ENCODE data around the gene MAGI2. TPM values are rescaled to one million over a fixed set of nuclear protein-coding genes. Genes with fewer than 3 reads are reported as not detected.

Gene MAGI2
- total RNA-seq, 2 donors from 2014 or later = 3.9 to 10.5 TPM

GRCh38 chr7:79340212-79340611 lies 113.3 kb downstream of the MAGI2 start:
- intact Hi-C loops (cut with DNase I) = no loop called here
- ATAC-seq = no peak
- Histone ChIP-seq H3K27ac (no peak overlapping the region), H3K9me3 (no peaks in the 10 kb centered on the region), H3K4me3 (no peak overlapping the region), H3K4me1 (no peaks in the 10 kb centered on the region), H3K36me3 (replicated peaks in 1 of 2; ENCODE audit: insufficient read depth in 1 of 2, low read depth in 2 of 2) (no peaks in the 10 kb centered on the region), H3K27me3 (no peaks in the 10 kb centered on the region)
- no peak for TF ChIP-seq CTCF (IDR thresholded peaks at IDR 0.05)
- no peak for TF ChIP-seq POLR2A (IDR thresholded peaks at IDR 0.05)
- no peak for DNase-seq

GRCh38 chr7:79339208-79339925 lies 114.1 kb downstream of the MAGI2 start:
- no peak for TF ChIP-seq CTCF (IDR thresholded peaks at IDR 0.05)
- TF ChIP-seq POLR2A (IDR thresholded peaks at IDR 0.05) = no peak
- 56 to 59% methylated on average over 4 of the region's 4 CpGs for WGBS, 2 donors
- DNase-seq (no peak), ATAC-seq (no peak)
- no peaks in the 10 kb centered on the region for H3K4me1 ChIP-seq
- no peak overlapping the region for H3K27ac ChIP-seq
- no peaks in the 10 kb centered on the region for H3K36me3 ChIP-seq (replicated peaks in 1 of 2; ENCODE audit: insufficient read depth in 1 of 2, low read depth in 2 of 2)
- H3K27me3 ChIP-seq = no peaks in the 10 kb centered on the region
- intact Hi-C loops (cut with DNase I) = no loop called here
- H3K9me3 ChIP-seq = no peaks in the 10 kb centered on the region
- no peak overlapping the region for H3K4me3 ChIP-seq

- Histone ChIP-seq H3K9me3 (no peaks in the 10 kb centered on the region), H3K27me3 (no peaks in the 10 kb centered on the region), H3K36me3 (replicated peaks in 1 of 2; ENCODE audit: insufficient read depth in 1 of 2, low read depth in 2 of 2) (no peaks in the 10 kb centered on the region), H3K4me3 (no peak overlapping the region), H3K27ac (no peak overlapping the region), H3K4me1 (no peaks in the 10 kb centered on the region)
- ATAC-seq = no peak
- WGBS, 2 donors = 34 to 47% methylated on average over 5 of the region's 5 CpGs
- no peak for DNase-seq
- intact Hi-C loops (cut with DNase I) = no loop called here
- TF ChIP-seq CTCF (IDR thresholded peaks at IDR 0.05) = no peak
- no peak for TF ChIP-seq POLR2A (IDR thresholded peaks at IDR 0.05)
Measured at GRCh38 chr7:79337717-79338116, 115.8 kb downstream of the MAGI2 start.

- Histone ChIP-seq H3K36me3 (replicated peaks in 1 of 2; ENCODE audit: insufficient read depth in 1 of 2, low read depth in 2 of 2) (no peaks in the 10 kb centered on the region), H3K4me3 (no peak overlapping the region), H3K27ac (no peak overlapping the region), H3K4me1 (no peaks in the 10 kb centered on the region), H3K27me3 (no peaks in the 10 kb centered on the region), H3K9me3 (no peaks in the 10 kb centered on the region)
- WGBS, 2 donors = 44 to 56% methylated on average over 2 of the region's 2 CpGs
- DNase-seq = no peak
- no peak for TF ChIP-seq POLR2A (IDR thresholded peaks at IDR 0.05)
- no peak for ATAC-seq
- intact Hi-C loops (cut with DNase I) = no loop called here
Measured at GRCh38 chr7:79334841-79335240, 118.6 kb downstream of the MAGI2 start.

GRCh38 chr7:79334334-79334733 lies 119.1 kb downstream of the MAGI2 start:
- no peak overlapping the region for H3K27ac ChIP-seq
- ATAC-seq (no peak), DNase-seq (no peak)
- H3K4me3 ChIP-seq = no peak overlapping the region
- H3K9me3 ChIP-seq = no peaks in the 10 kb centered on the region
- no peaks in the 10 kb centered on the region for H3K36me3 ChIP-seq (replicated peaks in 1 of 2; ENCODE audit: insufficient read depth in 1 of 2, low read depth in 2 of 2)
- H3K27me3 ChIP-seq = no peaks in the 10 kb centered on the region
- TF ChIP-seq CTCF (IDR thresholded peaks at IDR 0.05) (no peak), POLR2A (IDR thresholded peaks at IDR 0.05) (no peak)
- H3K4me1 ChIP-seq = no peaks in the 10 kb centered on the region
- intact Hi-C loops (cut with DNase I) = no loop called here

All from body of pancreas (tissue), 4 donors.